Adrenal gland (tissue), 5 donors: ENCODE measurements around the gene GRM3.

Source experiments
- POLR2A ChIP-seq, 2 donors: fragments of 450-650 bp; IDR thresholded peaks; one replicate each; pipeline ENCODE4 v1.6.1; 2017; ENCODE audit warnings: antibody characterized with exemption in 2 of 2, mild to moderate bottlenecking in 2 of 2, moderate library complexity in 1 of 2
- TF ChIP-seq, protein P1 (sequence below), 6 experiments: fragments of 450-650 bp in 4 of 6; fragments of 200-600 bp in 2 of 6; sonication (generic) in 1 of 6; IDR thresholded peaks; 1 replicate in 5 of 6; 2 replicates in 1 of 6; pipeline versions ENCODE4 v1.5.1 to v1.8.0; 2016 to 2021; ENCODE audit warnings: antibody characterized with exemption in 6 of 6, mild to moderate bottlenecking in 2 of 6, moderate library complexity in 1 of 6
- donor health status: DM: no; HTN: no; CAD: no.

DNA sequence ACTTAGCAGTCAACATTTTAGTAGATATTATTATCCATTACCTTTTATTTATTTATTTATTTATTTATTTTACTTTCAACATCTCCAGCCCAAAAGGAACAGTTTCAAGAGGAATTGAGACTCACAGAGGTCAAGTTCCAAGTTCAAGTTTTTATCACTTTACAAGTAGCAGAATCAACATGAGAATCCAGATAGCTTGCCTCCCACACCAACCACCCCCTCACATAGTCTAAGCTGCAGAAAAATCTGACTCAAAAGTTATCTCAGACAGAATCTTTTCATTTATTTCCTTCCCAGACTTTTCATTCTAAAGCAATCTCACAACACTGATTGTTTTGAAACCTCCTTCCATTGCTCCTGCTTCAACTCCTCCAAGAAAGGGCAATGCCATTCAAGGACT is 129.6 kb downstream of the GRM3 start:
- TF ChIP-seq POLR2A (IDR thresholded peaks at IDR 0.05): no peak
- TF ChIP-seq, protein P1, sequence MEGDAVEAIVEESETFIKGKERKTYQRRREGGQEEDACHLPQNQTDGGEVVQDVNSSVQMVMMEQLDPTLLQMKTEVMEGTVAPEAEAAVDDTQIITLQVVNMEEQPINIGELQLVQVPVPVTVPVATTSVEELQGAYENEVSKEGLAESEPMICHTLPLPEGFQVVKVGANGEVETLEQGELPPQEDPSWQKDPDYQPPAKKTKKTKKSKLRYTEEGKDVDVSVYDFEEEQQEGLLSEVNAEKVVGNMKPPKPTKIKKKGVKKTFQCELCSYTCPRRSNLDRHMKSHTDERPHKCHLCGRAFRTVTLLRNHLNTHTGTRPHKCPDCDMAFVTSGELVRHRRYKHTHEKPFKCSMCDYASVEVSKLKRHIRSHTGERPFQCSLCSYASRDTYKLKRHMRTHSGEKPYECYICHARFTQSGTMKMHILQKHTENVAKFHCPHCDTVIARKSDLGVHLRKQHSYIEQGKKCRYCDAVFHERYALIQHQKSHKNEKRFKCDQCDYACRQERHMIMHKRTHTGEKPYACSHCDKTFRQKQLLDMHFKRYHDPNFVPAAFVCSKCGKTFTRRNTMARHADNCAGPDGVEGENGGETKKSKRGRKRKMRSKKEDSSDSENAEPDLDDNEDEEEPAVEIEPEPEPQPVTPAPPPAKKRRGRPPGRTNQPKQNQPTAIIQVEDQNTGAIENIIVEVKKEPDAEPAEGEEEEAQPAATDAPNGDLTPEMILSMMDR (IDR thresholded peaks at IDR 0.05): no peak
